Measurements from ENCODE around the gene FCHSD2. TPM values are rescaled to one million over a fixed set of nuclear protein-coding genes. Genes with fewer than 3 reads are reported as not detected.
A peak's percentile ranks its signal among the peaks of the same experiment; 100 is the strongest.

Gene FCHSD2
- total and polyA plus RNA-seq, 2 of the 13 experiments (the other 11 are each of a cell fraction or from before 2014, with no cell fraction given) = 20.5 to 24.8 TPM

GRCh38 chr11:73141031-73141308 lies 1.1 kb downstream of the FCHSD2 start:
- Histone ChIP-seq H3K9me3 (ENCODE audit: low read length) (no peaks in the 10 kb centered on the region), H3K79me2 (ENCODE audit: insufficient read depth, low read length) (peaks cover 59% of the 10 kb centered on the region), H2AFZ (ENCODE audit: low read length) (no peak overlapping the region), H3K27ac (ENCODE audit: extremely low read length, insufficient read depth, low read length) (peak overlapping the region; percentile 95), H3K4me2 (ENCODE audit: low read depth, low read length) (peak overlapping the region; percentile 82), H3K36me3 (replicated peaks in 1 of 2; ENCODE audit: control insufficient read depth in 1 of 2, insufficient read depth in 2 of 2, low read length in 2 of 2) (peaks cover 3 to 5% of the 10 kb centered on the region in 2 experiments; a peak in 4 of 5 replicates), H3K9ac (ENCODE audit: insufficient read depth, low read depth, low read length) (peak overlapping the region; percentile 87), H3K4me1 (ENCODE audit: insufficient read depth, low read length) (peaks cover 65% of the 10 kb centered on the region), H3K27me3 (ENCODE audit: control insufficient read depth in 1 of 2, insufficient read depth in 2 of 2, low read length in 2 of 2) (no peaks in the 10 kb centered on the region; a peak in 1 of 5 replicates), H4K20me1 (ENCODE audit: insufficient read depth, low read length) (no peaks in the 10 kb centered on the region), H3K4me3 (replicated peaks in 1 of 3; ENCODE audit: insufficient read depth in 1 of 3, low read depth in 2 of 3, low read length in 3 of 3) (peak overlapping the region; percentile 78 to 99 (median 91))
- no peak for FAIRE-seq
- BruUV-seq (replicated peaks) = no TSS peak
- CTCF ChIA-PET (ENCODE audit: low intra/inter-chr PET ratio, low total read pairs) = interaction anchor here (2.2 kb wide), 1 partner anchor 37 kb away, joined by 7 read pairs; no protein-coding TSS in a partner anchor
- DNase-seq (ENCODE audit: low spot score) = no peak
- POLR2A ChIA-PET = interaction anchor here (2.1 to 5.2 kb wide), 3 partner anchors 17 to 35 kb away, joined by 9 to 152 read pairs (median 133); no protein-coding TSS in a partner anchor
- WGBS (ENCODE audit: low lambda C conversion rate) = 1% methylated on average over 7 of the region's 17 CpGs
- ATAC-seq = peak; percentile 4; the same call in 2 of the 3 replicates
- intact Hi-C loops (cut with micrococcal nuclease; ENCODE audit: unreplicated experiment) (no loop called here), in situ Hi-C loops (cut with HindIII; ENCODE audit: extremely low pct_ligation_motif_present, low pct_unique_long_range_greater_than_20kb) (loop anchor here (5.0 kb wide), 1 partner anchor 36 kb away; no protein-coding TSS in a partner anchor)
- TF ChIP-seq KLF6 (CRISPR knock-in tag; IDR thresholded peaks at IDR 0.05) (no peak), MAFK (conservative IDR thresholded peaks at IDR 0.05 in 1 of 2, IDR thresholded peaks at IDR 0.05 in 1 of 2; ENCODE audit: low read length in 2 of 2) (no peak), ZNF747 (CRISPR knock-in tag; IDR thresholded peaks at IDR 0.05; ENCODE audit: borderline replicate concordance) (no peak), NR0B2 (CRISPR knock-in tag; IDR thresholded peaks at IDR 0.05) (no peak), KMT2B (CRISPR knock-in tag; IDR thresholded peaks at IDR 0.05) (no peak), ZNF205 (CRISPR knock-in tag; IDR thresholded peaks at IDR 0.05) (no peak), PTBP1 (IDR thresholded peaks at IDR 0.05; ENCODE audit: low read depth, low read length, poor library complexity, severe bottlenecking) (no peak), XRCC5 (optimal IDR thresholded peaks at IDR 0.05; ENCODE audit: low read length) (no peak), ZNF577 (CRISPR knock-in tag; IDR thresholded peaks at IDR 0.05; ENCODE audit: borderline replicate concordance, low read depth) (no peak), ZSCAN21 (CRISPR knock-in tag; IDR thresholded peaks at IDR 0.05; ENCODE audit: borderline replicate concordance) (no peak), SP4 (CRISPR knock-in tag; IDR thresholded peaks at IDR 0.05) (no peak), ZNF674 (CRISPR knock-in tag; IDR thresholded peaks at IDR 0.05; ENCODE audit: low read depth) (no peak), MLXIP (CRISPR knock-in tag; IDR thresholded peaks at IDR 0.05; ENCODE audit: borderline replicate concordance) (no peak), ZNF766 (CRISPR knock-in tag; IDR thresholded peaks at IDR 0.05; ENCODE audit: borderline replicate concordance) (0 out of 2 replicates have a peak, but pooled peaks have one; percentile 4), ZNF337 (CRISPR knock-in tag; IDR thresholded peaks at IDR 0.05; ENCODE audit: borderline replicate concordance, low read depth) (no peak), ZSCAN31 (CRISPR knock-in tag; IDR thresholded peaks at IDR 0.05; ENCODE audit: low read depth) (no peak), FOXP4 (CRISPR knock-in tag; IDR thresholded peaks at IDR 0.05) (no peak)
- TF ChIP-seq, protein P1, sequence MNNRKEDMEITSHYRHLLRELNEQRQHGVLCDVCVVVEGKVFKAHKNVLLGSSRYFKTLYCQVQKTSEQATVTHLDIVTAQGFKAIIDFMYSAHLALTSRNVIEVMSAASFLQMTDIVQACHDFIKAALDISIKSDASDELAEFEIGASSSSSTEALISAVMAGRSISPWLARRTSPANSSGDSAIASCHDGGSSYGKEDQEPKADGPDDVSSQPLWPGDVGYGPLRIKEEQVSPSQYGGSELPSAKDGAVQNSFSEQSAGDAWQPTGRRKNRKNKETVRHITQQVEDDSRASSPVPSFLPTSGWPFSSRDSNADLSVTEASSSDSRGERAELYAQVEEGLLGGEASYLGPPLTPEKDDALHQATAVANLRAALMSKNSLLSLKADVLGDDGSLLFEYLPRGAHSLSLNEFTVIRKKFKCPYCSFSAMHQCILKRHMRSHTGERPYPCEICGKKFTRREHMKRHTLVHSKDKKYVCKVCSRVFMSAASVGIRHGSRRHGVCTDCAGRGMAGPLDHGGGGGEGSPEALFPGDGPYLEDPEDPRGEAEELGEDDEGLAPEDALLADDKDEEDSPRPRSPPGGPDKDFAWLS (CRISPR knock-in tag; IDR thresholded peaks at IDR 0.05; ENCODE audit: borderline replicate concordance) = no peak
